ENCODE measurements around the gene KPNB1.

The KPNB1 gene

GRCh38 chr17:47628014-47628566, 21.6 kb upstream of the KPNB1 start:
- TF ChIP-seq CTCF (IDR thresholded peaks at IDR 0.05; ENCODE audit: borderline replicate concordance, insufficient read depth, low read depth, low read length), result no peak
- H3K4me3 ChIP-seq (ENCODE audit: low read depth, low read length), result no peak overlapping the region

- no peak overlapping the region for H3K4me3 ChIP-seq (ENCODE audit: low read depth, low read length)
- TF ChIP-seq CTCF (IDR thresholded peaks at IDR 0.05; ENCODE audit: borderline replicate concordance, insufficient read depth, low read depth, low read length), result no peak
These were observed 19.9 kb upstream of the KPNB1 start for GRCh38 chr17:47629826-47630225.

- no peak for TF ChIP-seq CTCF (IDR thresholded peaks at IDR 0.05; ENCODE audit: borderline replicate concordance, insufficient read depth, low read depth, low read length)
- H3K4me3 ChIP-seq (ENCODE audit: low read depth, low read length), result no peak overlapping the region
These were observed 19.1 kb upstream of the KPNB1 start for GRCh38 chr17:47630614-47631013.

- no peak for TF ChIP-seq CTCF (IDR thresholded peaks at IDR 0.05; ENCODE audit: borderline replicate concordance, insufficient read depth, low read depth, low read length)
- H3K4me3 ChIP-seq (ENCODE audit: low read depth, low read length), result no peak overlapping the region
These were observed 16.7 kb upstream of the KPNB1 start for GRCh38 chr17:47632991-47633390.

- H3K4me3 ChIP-seq (ENCODE audit: low read depth, low read length), result no peak overlapping the region
- no peak for TF ChIP-seq CTCF (IDR thresholded peaks at IDR 0.05; ENCODE audit: borderline replicate concordance, insufficient read depth, low read depth, low read length)
These were observed 15.7 kb upstream of the KPNB1 start for GRCh38 chr17:47633996-47634395.

GRCh38 chr17:47634870-47635269, 14.8 kb upstream of the KPNB1 start:
- no peak for TF ChIP-seq CTCF (IDR thresholded peaks at IDR 0.05; ENCODE audit: borderline replicate concordance, insufficient read depth, low read depth, low read length)

GRCh38 chr17:47635734-47636133, 14.0 kb upstream of the KPNB1 start:
- TF ChIP-seq CTCF (IDR thresholded peaks at IDR 0.05; ENCODE audit: borderline replicate concordance, insufficient read depth, low read depth, low read length), result no peak
- no peak overlapping the region for H3K4me3 ChIP-seq (ENCODE audit: low read depth, low read length)

More at GRCh38 chr17:47634870-47635269, 14.8 kb upstream of the KPNB1 start:
- no peak overlapping the region for H3K4me3 ChIP-seq (ENCODE audit: low read depth, low read length)
